Heart right ventricle (tissue), 16 donors: ENCODE data around the gene MRGPRG. TPM values are rescaled to one million over a fixed set of nuclear protein-coding genes. Genes with fewer than 3 reads are reported as not detected.

Experiments used
- ATAC-seq, 8 donors: fragments of 200-7000 bp; cut with Tn5 transposase; one replicate each; pipeline ENCODE4 v1.9.1; 2020; ENCODE audit warnings: mild to moderate bottlenecking in 8 of 8, moderate library complexity in 8 of 8, moderate number of reproducible peaks in 1 of 8
- DNase-seq, 2 donors: peaks; one replicate each; pipeline ENCODE4 v3.0.0-alpha.2; 2020
- H3K27ac ChIP-seq, 10 donors: fragments of 200-600 bp; sonication (generic) in 2 of 10; one replicate each; pipeline versions ENCODE4 v1.5.0 to v1.8.0; 2020 to 2022; ENCODE audit warnings: mild to moderate bottlenecking in 3 of 10
- H3K27me3 ChIP-seq, 7 donors: fragments of 200-600 bp; one replicate each; pipeline ENCODE4 v1.8.0; 2021 to 2022; ENCODE audit warnings: mild to moderate bottlenecking in 2 of 7
- H3K36me3 ChIP-seq, 9 donors: fragments of 200-600 bp; sonication (generic) in 1 of 9; one replicate each; pipeline versions ENCODE4 v1.5.0 to v1.8.0; 2020 to 2022; ENCODE audit warnings: mild to moderate bottlenecking in 2 of 9
- H3K4me1 ChIP-seq, 9 donors: fragments of 200-600 bp; sonication (generic) in 1 of 9; one replicate each; pipeline versions ENCODE4 v1.5.0 to v1.8.0; 2020 to 2022; ENCODE audit warnings: mild to moderate bottlenecking in 4 of 9
- H3K4me3 ChIP-seq, 10 donors: fragments of 200-600 bp; sonication (generic) in 2 of 10; one replicate each; pipeline versions ENCODE4 v1.5.0 to v1.8.0; 2020 to 2022; ENCODE audit warnings: mild to moderate bottlenecking in 7 of 10, moderate library complexity in 2 of 10
- H3K9me3 ChIP-seq, 11 donors: fragments of 200-600 bp in 10 of 11; sonication (generic) in 2 of 11; one replicate each; pipeline versions ENCODE4 v1.5.0 to v1.8.0; 2013 to 2022; ENCODE audit warnings: mild to moderate bottlenecking in 2 of 11, control low read depth in 1 of 11, moderate library complexity in 1 of 11
- WGBS, 2 donors: extraction: QIAGEN DNeasy Blood & Tissue Kit; methylation state at CpG; one replicate each; pipeline ENCODE4 v1.1.7; 2013; ENCODE audit warnings: inconsistent platforms in 1 of 2; 5-methylcytosine and 5-hydroxymethylcytosine counted together
- intact Hi-C, 10 donors: fragments of 100-400 bp; cut with DNase I; formaldehyde crosslinking; loops; one replicate each; pipeline versions ENCODE4 v1.11.1 to v1.14.2; 2022
- polyA plus RNA-seq, 2 donors: library from polyadenylated mRNA; stranded (reverse); fragments of 200-250 nt; gene quantifications; one replicate each; pipeline ENCODE4 v1.2.3, GENCODE V29; 2013
- total RNA-seq, 10 donors: library from RNA; stranded (reverse); fragmentation: NEBNext Ultra II Directional in 3 of 10; extraction: Animal tissue kit (Norgen Biotek cat#: 25700) in 3 of 10; gene quantifications; one replicate each; pipeline versions ENCODE4 v1.2.1 to v1.2.4, GENCODE V29; 2021 to 2023
- TF ChIP-seq, protein P1 (sequence below), 9 donors: fragments of 200-600 bp; sonication (generic) in 2 of 9; IDR thresholded peaks; one replicate each; pipeline versions ENCODE4 v1.5.0 to v1.8.0; 2021 to 2022; ENCODE audit warnings: antibody characterized with exemption in 9 of 9, mild to moderate bottlenecking in 5 of 9, moderate library complexity in 1 of 9
- donor health status: Arrhythmogenic right ventricular cardiomyopathy.
- donor health status: ischemic (EF 13 %, LVEDD 7.1; RV severe dilation, severe dysfunction).
- donor health status: healthy with polysubstance abuse.
- donor health status: DM: no; HTN: yes; CAD: no.
- donor health status: DM: no; HTN: no; CAD: no.
- donor health status: ischemic (EF 25% LVEDD 6.9; RV normal size, moderate dysfunction).
- donor health status: ischemic (EF 25% LVEDD 5.7; RV mildly dilated, moderate dysfunction).
- donor health status: healthy.
- donor health status: DM: yes; HTN: yes; CAD: no.
- donor health status: Ischemic cardiomyopathy.
- donor health status: ischemic (EF 35%, LVEDD 5.7; RV mildly dilated, moderate dysfunction).
- donor health status: nonischemic (EF 11% LVEDD 7.7; RV severe dilation, severe dysfunction).
- donor health status: DM: yes; HTN: yes; CAD: no.
- donor health status: PGD.
- donor health status: ischemic (EF 29% LVEDD 5.4; RV normal size, mild dysfunction).
- donor health status: nonischemic (EF 23%, LVEDD 6.1; RV moderate dilation, normal function).

MRGPRG gene
- total and polyA plus RNA-seq, 12 donors = not detected

DNA sequence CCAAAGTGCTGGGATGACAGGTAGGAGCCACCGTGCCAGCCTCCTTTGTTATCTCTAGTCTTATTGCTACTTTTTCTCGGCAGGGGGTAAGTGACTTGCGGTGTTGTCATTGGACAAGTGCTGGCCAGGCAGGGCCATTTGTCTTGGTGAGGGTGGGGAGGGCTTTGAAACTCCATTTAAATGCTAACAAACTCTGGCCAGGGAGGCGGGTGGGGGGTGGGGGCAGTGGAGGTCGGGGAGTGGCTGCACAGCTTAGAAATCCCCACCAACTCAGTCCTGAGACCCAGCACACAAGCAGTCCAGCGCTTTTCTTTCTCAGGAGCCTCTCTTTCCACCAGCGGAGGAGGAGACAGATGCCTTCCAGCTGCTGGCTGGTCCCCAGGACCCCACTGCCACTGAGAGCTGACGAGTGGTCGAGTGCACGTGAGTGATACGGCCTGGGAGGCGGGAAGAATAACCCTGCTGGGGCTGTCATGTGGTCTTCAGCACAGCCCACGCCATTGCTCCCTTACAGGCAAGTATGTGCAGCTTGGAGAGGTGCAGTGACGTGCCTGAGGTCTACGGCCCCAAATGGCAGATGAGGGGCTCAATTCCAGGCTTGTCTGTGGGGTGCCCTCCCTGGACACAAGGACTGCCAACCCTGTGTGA is 29.3 kb downstream of the MRGPRG start:
- Histone ChIP-seq H3K4me1 (no peaks in the 10 kb centered on the region), H3K9me3 (no peaks in the 10 kb centered on the region), H3K27ac (no peak overlapping the region), H3K27me3 (peaks cover 0 to 5% (median 0%) of the 10 kb centered on the region in 7 donors), H3K36me3 (no peaks in the 10 kb centered on the region), H3K4me3 (no peak overlapping the region)
- ATAC-seq (no peak), DNase-seq (no peak)
- WGBS, 2 donors = 42 to 53% methylated on average over 15 of the region's 15 CpGs
- intact Hi-C loops = no loop called here
- TF ChIP-seq, protein P1, sequence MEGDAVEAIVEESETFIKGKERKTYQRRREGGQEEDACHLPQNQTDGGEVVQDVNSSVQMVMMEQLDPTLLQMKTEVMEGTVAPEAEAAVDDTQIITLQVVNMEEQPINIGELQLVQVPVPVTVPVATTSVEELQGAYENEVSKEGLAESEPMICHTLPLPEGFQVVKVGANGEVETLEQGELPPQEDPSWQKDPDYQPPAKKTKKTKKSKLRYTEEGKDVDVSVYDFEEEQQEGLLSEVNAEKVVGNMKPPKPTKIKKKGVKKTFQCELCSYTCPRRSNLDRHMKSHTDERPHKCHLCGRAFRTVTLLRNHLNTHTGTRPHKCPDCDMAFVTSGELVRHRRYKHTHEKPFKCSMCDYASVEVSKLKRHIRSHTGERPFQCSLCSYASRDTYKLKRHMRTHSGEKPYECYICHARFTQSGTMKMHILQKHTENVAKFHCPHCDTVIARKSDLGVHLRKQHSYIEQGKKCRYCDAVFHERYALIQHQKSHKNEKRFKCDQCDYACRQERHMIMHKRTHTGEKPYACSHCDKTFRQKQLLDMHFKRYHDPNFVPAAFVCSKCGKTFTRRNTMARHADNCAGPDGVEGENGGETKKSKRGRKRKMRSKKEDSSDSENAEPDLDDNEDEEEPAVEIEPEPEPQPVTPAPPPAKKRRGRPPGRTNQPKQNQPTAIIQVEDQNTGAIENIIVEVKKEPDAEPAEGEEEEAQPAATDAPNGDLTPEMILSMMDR (IDR thresholded peaks at IDR 0.05) = no peak

DNA sequence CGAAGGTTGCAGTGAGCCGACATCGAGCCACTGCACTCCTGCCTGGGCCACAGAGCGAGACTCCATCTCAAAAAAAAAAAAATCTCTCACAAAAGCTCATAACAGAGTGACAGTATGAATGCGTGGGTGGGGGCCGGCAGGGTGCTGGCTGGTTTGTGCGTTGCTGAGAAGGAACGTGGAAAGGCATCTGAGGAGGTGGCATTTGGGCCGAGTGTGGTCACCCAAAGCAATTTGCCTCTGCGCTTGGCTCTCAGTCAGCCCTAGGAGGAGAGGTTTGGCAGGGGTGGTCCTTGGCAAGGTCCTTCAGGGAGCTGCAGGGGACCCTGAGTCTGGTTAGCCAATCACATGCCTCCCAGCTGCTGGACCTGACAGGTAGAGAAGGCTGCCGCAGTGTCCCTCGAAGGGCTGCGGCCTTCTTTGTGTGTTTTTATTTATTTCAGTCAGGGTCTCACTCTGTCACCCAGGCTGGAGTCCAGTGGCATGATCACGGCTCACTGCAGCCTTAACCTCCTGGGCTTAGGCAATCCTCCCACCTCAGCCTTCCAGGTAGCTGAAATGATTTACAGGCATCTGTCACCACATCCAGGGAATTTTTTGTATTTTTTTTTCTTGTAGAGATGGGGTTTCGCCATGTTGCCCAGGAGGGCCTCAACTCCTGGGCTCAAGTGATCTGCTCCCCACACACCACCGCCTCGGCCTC is 30.0 kb downstream of the MRGPRG start:
- peaks cover 0 to 5% (median 0%) of the 10 kb centered on the region in 7 donors for H3K27me3 ChIP-seq
- intact Hi-C loops = no loop called here
- DNase-seq (no peak), ATAC-seq (no peak)
- no peaks in the 10 kb centered on the region for H3K9me3 ChIP-seq
- no peaks in the 10 kb centered on the region for H3K36me3 ChIP-seq
- no peak overlapping the region for H3K27ac ChIP-seq
- H3K4me1 ChIP-seq = no peaks in the 10 kb centered on the region
- 84 to 88% methylated on average over 17 of the region's 17 CpGs for WGBS, 2 donors
- no peak overlapping the region for H3K4me3 ChIP-seq
- TF ChIP-seq, protein P1 (IDR thresholded peaks at IDR 0.05) = no peak

DNA sequence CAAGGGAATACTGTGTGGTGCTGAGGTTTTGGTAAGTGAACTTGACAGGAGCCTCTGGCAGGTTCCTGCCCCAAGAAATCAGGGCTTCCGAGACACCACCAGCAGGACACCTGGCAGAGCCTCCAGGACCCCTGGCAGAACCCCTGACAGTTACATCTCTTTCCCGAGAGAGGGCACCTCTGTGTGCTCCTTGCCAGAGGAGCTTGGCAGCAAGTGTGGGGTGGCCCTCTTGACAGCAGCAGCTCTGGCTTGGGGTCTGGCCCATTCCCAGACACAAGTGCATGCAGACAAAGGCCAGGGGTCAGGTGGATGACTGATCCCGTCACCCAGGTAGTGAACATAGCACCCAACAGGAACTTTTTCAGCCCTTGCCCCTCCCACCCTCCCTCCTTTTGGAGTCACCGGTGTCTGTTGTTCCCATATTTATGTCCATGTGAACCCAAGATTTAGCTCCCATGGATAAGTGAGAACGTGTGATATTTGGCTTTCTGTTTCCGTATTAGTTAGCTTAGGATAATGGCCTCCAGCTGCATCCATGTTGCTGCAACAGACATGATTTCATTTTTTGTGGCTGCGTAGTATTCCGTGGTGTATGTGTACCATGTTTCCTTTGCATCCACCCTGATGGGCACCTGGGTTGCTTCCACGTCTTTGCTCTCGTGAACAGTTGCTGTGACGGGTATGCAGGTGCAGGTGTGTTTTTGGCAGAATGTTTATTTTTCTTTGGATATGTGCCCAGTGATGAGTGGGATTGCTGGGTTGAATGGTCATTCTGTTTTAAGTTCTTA is 32.3 kb downstream of the MRGPRG start:
- TF ChIP-seq, protein P1 (IDR thresholded peaks at IDR 0.05) = no peak
- no peak overlapping the region for H3K4me3 ChIP-seq
- H3K36me3 ChIP-seq = no peaks in the 10 kb centered on the region
- H3K27ac ChIP-seq = no peak overlapping the region
- DNase-seq (no peak), ATAC-seq (no peak)
- no peaks in the 10 kb centered on the region for H3K9me3 ChIP-seq
- intact Hi-C loops = no loop called here
- H3K27me3 ChIP-seq = peaks cover 0 to 5% (median 0%) of the 10 kb centered on the region in 7 donors
- WGBS, 2 donors = 83 to 91% methylated on average over 11 of the region's 11 CpGs
- H3K4me1 ChIP-seq = no peaks in the 10 kb centered on the region

DNA sequence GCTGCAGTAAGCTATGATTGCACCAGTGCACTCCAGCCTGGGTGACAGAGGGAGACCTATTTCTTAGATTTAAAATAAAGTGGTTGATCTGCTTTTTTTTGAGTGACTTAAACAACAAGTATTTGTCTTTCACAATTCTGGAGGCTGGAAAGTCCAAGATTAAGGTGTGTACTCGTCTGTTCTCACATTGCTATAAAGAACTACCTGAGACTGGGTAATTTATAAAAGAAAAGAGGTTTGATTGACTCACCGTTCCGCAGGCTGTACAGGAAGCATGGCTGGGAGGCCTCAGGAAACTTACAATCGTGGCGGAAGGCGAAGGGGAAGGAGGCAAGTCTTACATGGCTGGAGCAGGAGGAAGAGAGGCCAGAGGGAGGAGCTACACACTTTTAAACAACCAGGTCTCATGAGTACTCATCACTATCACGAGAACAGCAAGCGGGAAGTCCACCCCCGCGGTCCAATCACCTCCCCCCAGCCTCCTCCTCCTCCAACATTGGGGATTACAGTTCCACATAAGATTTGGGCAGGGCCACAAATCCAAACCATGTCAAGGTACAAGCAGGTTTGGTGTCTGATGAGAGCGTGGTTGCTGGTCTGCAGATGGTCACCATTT is 33.8 kb downstream of the MRGPRG start:
- no peak overlapping the region for H3K4me3 ChIP-seq
- TF ChIP-seq, protein P1 (IDR thresholded peaks at IDR 0.05) = no peak
- no peaks in the 10 kb centered on the region for H3K36me3 ChIP-seq
- DNase-seq (no peak), ATAC-seq (no peak)
- intact Hi-C loops = no loop called here
- H3K4me1 ChIP-seq = no peaks in the 10 kb centered on the region
- H3K9me3 ChIP-seq = no peaks in the 10 kb centered on the region
- H3K27me3 ChIP-seq = peaks cover 0 to 5% (median 0%) of the 10 kb centered on the region in 7 donors
- 75 to 80% methylated on average over 11 of the region's 11 CpGs for WGBS, 2 donors
- H3K27ac ChIP-seq = no peak overlapping the region
